Liver (tissue), 3 donors: ENCODE data around the gene KCNQ1.

Experiments
- ATF3 ChIP-seq: IDR thresholded peaks from 2 replicates; pipeline ENCODE4 v1.6.1; 2016; ENCODE audit warnings: antibody characterized with exemption
- CTCF ChIP-seq: fragments of 150-350 bp; IDR thresholded peaks from 2 replicates; pipeline ENCODE4 v1.5.1; 2017; ENCODE audit warnings: improper control_type of control experiment, low read depth, low read length; ENCODE audit not compliant: missing input control
- FOXA1 ChIP-seq: IDR thresholded peaks from 2 replicates; pipeline ENCODE4 v1.6.1; 2016; ENCODE audit warnings: antibody characterized with exemption
- GABPA ChIP-seq, 2 donors: IDR thresholded peaks in 1 of 2; conservative IDR thresholded peaks in 1 of 2; 2 replicates each; pipeline ENCODE4 v1.6.1; 2016; ENCODE audit warnings: antibody characterized with exemption in 2 of 2, mild to moderate bottlenecking in 1 of 2, moderate library complexity in 1 of 2
- HNF4G ChIP-seq: IDR thresholded peaks from 2 replicates; pipeline ENCODE4 v1.6.1; 2016; ENCODE audit warnings: antibody characterized with exemption
- JUND ChIP-seq, 2 donors: IDR thresholded peaks; 2 replicates each; pipeline ENCODE4 v1.6.1; 2016; ENCODE audit warnings: antibody characterized with exemption in 2 of 2
- MAX ChIP-seq: IDR thresholded peaks from 2 replicates; pipeline ENCODE4 v1.6.1; 2016; ENCODE audit warnings: antibody characterized with exemption
- NR2F2 ChIP-seq: IDR thresholded peaks from 2 replicates; pipeline ENCODE4 v1.6.1; 2016; ENCODE audit warnings: antibody characterized with exemption
- RAD21 ChIP-seq, 2 donors: IDR thresholded peaks; 2 replicates each; pipeline ENCODE4 v1.6.1; 2016; ENCODE audit warnings: antibody characterized with exemption in 2 of 2, mild to moderate bottlenecking in 2 of 2
- REST ChIP-seq: IDR thresholded peaks from 2 replicates; pipeline ENCODE4 v1.6.1; 2016; ENCODE audit warnings: antibody characterized with exemption, mild to moderate bottlenecking
- RXRA ChIP-seq, 2 donors: IDR thresholded peaks; 2 replicates each; pipeline ENCODE4 v1.6.1; 2017 to 2018; ENCODE audit warnings: antibody characterized with exemption in 2 of 2, mild to moderate bottlenecking in 1 of 2
- SP1 ChIP-seq: IDR thresholded peaks from 2 replicates; pipeline ENCODE4 v1.6.1; 2018; ENCODE audit warnings: antibody characterized with exemption, mild to moderate bottlenecking
- TAF1 ChIP-seq: conservative IDR thresholded peaks from 2 replicates; pipeline ENCODE4 v1.6.1; 2016; ENCODE audit warnings: antibody characterized with exemption, mild to moderate bottlenecking
- YY1 ChIP-seq: IDR thresholded peaks from 2 replicates; pipeline ENCODE4 v1.6.1; 2016; ENCODE audit warnings: antibody characterized with exemption, mild to moderate bottlenecking
- donor health status: healthy.
- donor health status: healthy.

- no peak for TF ChIP-seq YY1
- TF ChIP-seq JUND (IDR thresholded peaks at IDR 0.05) = no peak
- TF ChIP-seq HNF4G = no peak
- no peak for TF ChIP-seq TAF1
- no peak for TF ChIP-seq RAD21 (IDR thresholded peaks at IDR 0.05)
- TF ChIP-seq CTCF = no peak
- TF ChIP-seq NR2F2 = no peak
- TF ChIP-seq REST = no peak
- TF ChIP-seq SP1 = no peak
- no peak for TF ChIP-seq ATF3
- no peak for TF ChIP-seq FOXA1
- no peak for TF ChIP-seq RXRA (IDR thresholded peaks at IDR 0.05)
- TF ChIP-seq MAX = no peak
- TF ChIP-seq GABPA (IDR thresholded peaks at IDR 0.05 in 1 of 2, conservative IDR thresholded peaks at IDR 0.05 in 1 of 2) = no peak
These were observed 408.6 kb downstream of the KCNQ1 start for GRCh38 chr11:2853401-2853800.
